Activated naive CD8-positive, alpha-beta T cell treated with anti-CD3 and anti-CD28 coated beads, Interleukin-2, amount 50 U/mL, for 24 hours (primary cell): Measurements from ENCODE around the gene E4F1.

ENCODE experiments used
- ATAC-seq: fragments of 150-1000 bp; cut with Tn5 transposase; one replicate; pipeline ENCODE4 v1.10.0; 2021
- DNase-seq: peaks from one replicate; pipeline ENCODE4 v3.0.0; 2021
- H3K27ac Mint-ChIP-seq: one replicate; pipeline ENCODE4 v1.8.0; 2021; ENCODE audit warnings: mild to moderate bottlenecking, mixed read lengths
- H3K27me3 Mint-ChIP-seq: one replicate; pipeline ENCODE4 v1.8.0; 2021; ENCODE audit warnings: mixed read lengths
- H3K36me3 Mint-ChIP-seq: one replicate; pipeline ENCODE4 v1.8.0; 2021; ENCODE audit warnings: low read depth, mixed read lengths
- H3K4me1 Mint-ChIP-seq: one replicate; pipeline ENCODE4 v1.8.0; 2021; ENCODE audit warnings: mixed read lengths
- H3K4me3 Mint-ChIP-seq: one replicate; pipeline ENCODE4 v1.8.0; 2021; ENCODE audit warnings: mild to moderate bottlenecking, moderate library complexity, mixed read lengths
- H3K9me3 Mint-ChIP-seq: one replicate; pipeline ENCODE4 v1.8.0; 2021; ENCODE audit warnings: mixed read lengths

E4F1 gene

DNA sequence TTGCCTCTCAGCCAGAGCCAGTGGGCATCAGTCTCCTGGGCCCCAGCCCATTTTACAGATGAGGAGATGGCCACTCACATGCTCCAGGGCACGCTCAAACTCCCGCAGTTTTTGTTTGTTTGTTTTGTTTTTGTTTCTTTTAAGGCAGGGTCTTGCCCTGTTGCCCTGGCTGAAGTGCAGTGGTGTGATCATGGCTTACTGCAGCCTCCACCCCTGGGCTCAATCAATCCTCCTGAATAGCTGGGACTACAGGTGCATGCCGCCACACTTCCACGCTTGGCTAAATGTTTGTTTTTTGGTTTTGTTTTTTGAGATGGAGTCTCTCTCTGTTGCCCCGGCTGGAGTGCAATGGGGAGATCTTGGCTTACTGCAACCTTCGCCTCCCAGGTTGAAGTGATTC, 3.5 kb downstream of the E4F1 start:
- Mint-ChIP-seq H3K27ac (no peak overlapping the region), H3K4me1 (peaks cover 18% of the 10 kb centered on the region), H3K4me3 (no peak overlapping the region), H3K9me3 (no peaks in the 10 kb centered on the region), H3K27me3 (no peaks in the 10 kb centered on the region), H3K36me3 (peaks cover 15% of the 10 kb centered on the region)
- no peak for ATAC-seq
- DNase-seq: no peak

GRCh38 chr16:2228161-2228824, 4.9 kb downstream of the E4F1 start:
- no peak for DNase-seq
- Mint-ChIP-seq H3K36me3 (peaks cover 15% of the 10 kb centered on the region), H3K4me1 (peaks cover 18% of the 10 kb centered on the region), H3K27me3 (no peaks in the 10 kb centered on the region), H3K27ac (no peak overlapping the region), H3K9me3 (no peaks in the 10 kb centered on the region), H3K4me3 (no peak overlapping the region)
- no peak for ATAC-seq

DNA sequence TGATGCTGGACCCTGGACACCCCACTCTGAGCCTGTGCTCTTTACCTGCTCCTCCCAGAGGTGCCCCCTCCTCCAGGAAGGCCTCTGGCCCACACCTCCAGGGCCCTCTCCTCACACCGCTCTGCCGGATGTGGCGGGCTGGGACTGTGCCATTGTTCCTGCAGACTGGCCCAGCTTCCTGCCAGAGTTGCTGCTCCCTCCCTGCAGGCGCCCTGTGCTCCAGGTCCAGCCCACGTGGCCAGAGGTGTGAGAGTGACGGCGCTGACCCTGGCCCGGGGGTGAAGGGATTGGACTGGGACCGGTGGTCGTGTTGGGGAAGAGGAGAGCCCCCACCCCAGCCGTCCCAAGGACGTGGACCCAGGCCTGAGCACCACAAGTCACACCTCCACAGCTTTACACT, 5.7 kb downstream of the E4F1 start:
- no peaks in the 10 kb centered on the region for H3K9me3 Mint-ChIP-seq
- no peak for DNase-seq
- peaks cover 19% of the 10 kb centered on the region for H3K36me3 Mint-ChIP-seq

GRCh38 chr16:2229632-2230250, 6.3 kb downstream of the E4F1 start:
- Mint-ChIP-seq H3K27me3 (no peaks in the 10 kb centered on the region), H3K27ac (no peak overlapping the region), H3K36me3 (peaks cover 20% of the 10 kb centered on the region), H3K4me3 (no peak overlapping the region), H3K9me3 (no peaks in the 10 kb centered on the region), H3K4me1 (peaks cover 11% of the 10 kb centered on the region)
- no peak for DNase-seq
- no peak for ATAC-seq

More for the DNA sequence above, 5.7 kb downstream of the E4F1 start:
- Mint-ChIP-seq H3K27me3 (no peaks in the 10 kb centered on the region), H3K27ac (no peak overlapping the region), H3K4me3 (no peak overlapping the region), H3K4me1 (peaks cover 18% of the 10 kb centered on the region)
- ATAC-seq: no peak

DNA sequence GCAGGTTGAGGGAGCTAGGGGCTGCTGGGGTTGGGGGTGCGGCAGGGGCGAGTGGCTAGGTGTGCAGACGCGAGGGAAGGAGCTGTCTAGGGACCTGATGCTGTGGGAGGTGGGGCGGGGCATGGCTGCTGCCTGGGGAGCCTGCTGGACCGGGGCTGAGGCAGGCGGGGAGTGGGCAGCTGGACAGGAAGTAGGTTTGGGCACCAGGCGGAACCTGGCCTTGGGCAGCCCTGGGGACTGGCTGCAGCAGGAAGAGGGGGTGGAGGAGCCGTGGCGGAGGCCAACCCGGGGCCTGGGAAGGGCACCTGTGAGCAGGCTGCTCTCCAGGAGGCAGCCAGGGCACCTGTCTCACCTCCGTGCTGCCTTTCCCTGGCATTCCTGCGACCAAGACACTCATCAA, 7.0 kb downstream of the E4F1 start:
- DNase-seq (no peak), ATAC-seq (no peak)
- Mint-ChIP-seq H3K36me3 (peaks cover 24% of the 10 kb centered on the region), H3K4me3 (no peak overlapping the region), H3K27ac (no peak overlapping the region), H3K4me1 (peaks cover 7% of the 10 kb centered on the region), H3K27me3 (no peaks in the 10 kb centered on the region), H3K9me3 (no peaks in the 10 kb centered on the region)

GRCh38 chr16:2231016-2231931, 7.9 kb downstream of the E4F1 start:
- Mint-ChIP-seq H3K4me3 (no peak overlapping the region), H3K27me3 (no peaks in the 10 kb centered on the region), H3K27ac (no peak overlapping the region), H3K4me1 (peaks cover 3% of the 10 kb centered on the region), H3K36me3 (peaks cover 21% of the 10 kb centered on the region), H3K9me3 (no peaks in the 10 kb centered on the region)
- ATAC-seq (no peak), DNase-seq (no peak)

- ATAC-seq (no peak), DNase-seq (no peak)
- Mint-ChIP-seq H3K27me3 (no peaks in the 10 kb centered on the region), H3K4me3 (no peak overlapping the region), H3K36me3 (peaks cover 19% of the 10 kb centered on the region), H3K27ac (no peak overlapping the region), H3K9me3 (no peaks in the 10 kb centered on the region), H3K4me1 (no peaks in the 10 kb centered on the region)
These were observed 9.0 kb downstream of the E4F1 start for GRCh38 chr16:2232094-2232990.

- DNase-seq: no peak
- H3K27me3 Mint-ChIP-seq: no peaks in the 10 kb centered on the region
- H3K27ac Mint-ChIP-seq: no peak overlapping the region
These were observed 9.8 kb downstream of the E4F1 start for GRCh38 chr16:2233046-2233775.

GRCh38 chr16:2233872-2234812, 10.8 kb downstream of the E4F1 start:
- no peaks in the 10 kb centered on the region for H3K9me3 Mint-ChIP-seq
- no peak overlapping the region for H3K27ac Mint-ChIP-seq
- H3K4me3 Mint-ChIP-seq: no peak overlapping the region
- H3K4me1 Mint-ChIP-seq: no peaks in the 10 kb centered on the region
- ATAC-seq: no peak
- DNase-seq: no peak
- H3K36me3 Mint-ChIP-seq: peaks cover 19% of the 10 kb centered on the region
- no peaks in the 10 kb centered on the region for H3K27me3 Mint-ChIP-seq

More at GRCh38 chr16:2233046-2233775, 9.8 kb downstream of the E4F1 start:
- H3K4me1 Mint-ChIP-seq: no peaks in the 10 kb centered on the region
- H3K4me3 Mint-ChIP-seq: no peak overlapping the region
- H3K36me3 Mint-ChIP-seq: peaks cover 19% of the 10 kb centered on the region
- H3K9me3 Mint-ChIP-seq: no peaks in the 10 kb centered on the region
- ATAC-seq: no peak

DNA sequence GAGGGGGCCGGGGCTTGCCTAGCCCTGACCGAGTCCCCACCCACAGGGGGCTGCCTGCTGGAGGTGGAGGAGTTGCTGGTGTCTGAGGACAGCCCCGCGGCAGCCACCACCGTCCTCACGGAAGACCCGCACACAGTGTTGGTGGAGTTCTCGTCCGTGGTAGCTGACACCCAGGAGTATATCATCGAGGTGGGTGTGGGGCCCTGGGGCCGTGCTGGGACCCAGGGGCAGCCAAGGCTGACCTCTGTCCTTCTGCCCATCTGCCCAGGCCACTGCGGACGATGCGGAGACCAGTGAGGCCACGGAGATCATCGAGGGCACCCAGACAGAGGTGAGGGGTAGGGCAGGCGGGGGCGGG, 11.4 kb downstream of the E4F1 start:
- H3K4me1 Mint-ChIP-seq: no peaks in the 10 kb centered on the region
- peaks cover 16% of the 10 kb centered on the region for H3K36me3 Mint-ChIP-seq
- ATAC-seq (no peak), DNase-seq (no peak)
- no peaks in the 10 kb centered on the region for H3K9me3 Mint-ChIP-seq
- no peak overlapping the region for H3K4me3 Mint-ChIP-seq
- no peak overlapping the region for H3K27ac Mint-ChIP-seq
- no peaks in the 10 kb centered on the region for H3K27me3 Mint-ChIP-seq

DNA sequence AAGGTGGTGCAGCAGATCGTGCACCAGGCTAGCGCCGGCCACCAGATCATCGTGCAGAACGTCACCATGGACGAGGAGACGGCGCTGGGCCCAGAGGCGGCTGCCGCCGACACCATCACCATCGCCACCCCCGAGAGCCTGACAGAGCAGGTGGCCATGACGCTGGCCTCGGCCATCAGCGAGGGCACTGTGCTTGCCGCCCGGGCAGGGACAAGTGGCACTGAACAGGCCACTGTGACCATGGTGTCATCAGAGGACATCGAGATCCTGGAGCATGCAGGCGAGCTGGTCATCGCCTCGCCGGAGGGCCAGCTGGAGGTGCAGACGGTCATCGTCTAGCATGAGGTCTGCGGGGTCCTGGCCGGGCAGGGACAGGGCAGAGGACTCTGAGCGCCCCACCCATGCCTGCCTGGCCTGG, 11.9 kb downstream of the E4F1 start:
- ATAC-seq: no peak
- Mint-ChIP-seq H3K4me3 (no peak overlapping the region), H3K27me3 (no peaks in the 10 kb centered on the region), H3K36me3 (peaks cover 12% of the 10 kb centered on the region), H3K9me3 (no peaks in the 10 kb centered on the region), H3K27ac (no peak overlapping the region), H3K4me1 (no peaks in the 10 kb centered on the region)
- DNase-seq: no peak

GRCh38 chr16:2235695-2236336, 12.4 kb downstream of the E4F1 start:
- Mint-ChIP-seq H3K36me3 (peaks cover 11% of the 10 kb centered on the region), H3K4me3 (no peak overlapping the region), H3K4me1 (no peaks in the 10 kb centered on the region), H3K27ac (no peak overlapping the region), H3K9me3 (no peaks in the 10 kb centered on the region), H3K27me3 (no peaks in the 10 kb centered on the region)
- no peak for DNase-seq
- no peak for ATAC-seq
